DND-41 (cell line): Measurements from ENCODE around the gene PHYHIPL.

Source experiments
- ATAC-seq: fragments of 200-7000 bp; cut with Tn5 transposase; 3 replicates; pipeline ENCODE4 v1.9.1; 2021; ENCODE audit warnings: low read depth; ENCODE audit not compliant: insufficient read depth
- DNase-seq: peaks from one replicate; pipeline ENCODE4 v3.0.0-alpha.2; 2020
- H2AFZ ChIP-seq: 2 replicates; pipeline ENCODE4 v1.6.0; 2012; ENCODE audit warnings: low read depth, low read length
- H3K27ac ChIP-seq: 2 replicates; pipeline ENCODE4 v1.5.1; 2012; ENCODE audit warnings: low read length, inconsistent platforms
- H3K27me3 ChIP-seq: fragments of 200-600 bp; sonication (generic); 2 replicates; pipeline ENCODE4 v1.6.0; 2012; ENCODE audit warnings: low read length, mild to moderate bottlenecking, inconsistent platforms; ENCODE audit not compliant: insufficient read depth, poor library complexity
- H3K36me3 ChIP-seq: 2 replicates; pipeline ENCODE4 v1.5.1; 2012; ENCODE audit warnings: low read length, inconsistent platforms; ENCODE audit not compliant: insufficient read depth
- H3K4me1 ChIP-seq: 2 replicates; pipeline ENCODE4 v1.5.1; 2012; ENCODE audit warnings: mild to moderate bottlenecking, low read length; ENCODE audit not compliant: insufficient read depth
- H3K4me2 ChIP-seq: 2 replicates; pipeline ENCODE4 v1.6.0; 2012; ENCODE audit warnings: mild to moderate bottlenecking, moderate library complexity, low read length, inconsistent platforms; ENCODE audit not compliant: insufficient read depth
- H3K4me3 ChIP-seq, 2 experiments: fragments of 200-600 bp in 1 of 2; shearing (Covaris generic) in 1 of 2; 2 replicates each; pipeline ENCODE4 v1.5.1; 2012 to 2016; ENCODE audit warnings: inconsistent platforms in 2 of 2, low read length in 2 of 2, mild to moderate bottlenecking in 2 of 2, low read depth in 1 of 2, moderate library complexity in 1 of 2
- H3K79me2 ChIP-seq: 2 replicates; pipeline ENCODE4 v1.6.0; 2012; ENCODE audit warnings: low read length, inconsistent platforms; ENCODE audit not compliant: insufficient read depth
- H3K9ac ChIP-seq: 2 replicates; pipeline ENCODE4 v1.6.0; 2012; ENCODE audit warnings: low read depth, mild to moderate bottlenecking, inconsistent platforms, low read length, moderate library complexity
- H3K9me3 ChIP-seq: 2 replicates; pipeline ENCODE4 v1.5.1; 2012; ENCODE audit warnings: low read length, moderate library complexity, mild to moderate bottlenecking, inconsistent platforms; ENCODE audit not compliant: insufficient read depth, severe bottlenecking
- H4K20me1 ChIP-seq: 2 replicates; pipeline ENCODE4 v1.6.0; 2012; ENCODE audit warnings: low read length; ENCODE audit not compliant: insufficient read depth
- CTCF ChIP-seq: IDR thresholded peaks from 2 replicates; pipeline ENCODE4 v1.5.1; 2012; ENCODE audit warnings: borderline replicate concordance, low read length, moderate library complexity, mild to moderate bottlenecking; ENCODE audit not compliant: poor library complexity, severe bottlenecking; ENCODE audit errors: extremely low read depth
- EZH2 ChIP-seq: IDR thresholded peaks from 3 replicates; pipeline ENCODE4 v1.6.1; 2012; ENCODE audit warnings: borderline replicate concordance, low read depth, mild to moderate bottlenecking, moderate library complexity, low read length, inconsistent platforms; ENCODE audit not compliant: severe bottlenecking

The PHYHIPL gene

GRCh38 chr10:59276919-59277318, 100.5 kb downstream of the PHYHIPL start:
- no peak overlapping the region for H3K27ac ChIP-seq
- TF ChIP-seq EZH2 (no peak), CTCF (no peak)
- no peaks in the 10 kb centered on the region for H3K27me3 ChIP-seq
- no peaks in the 10 kb centered on the region for H3K4me1 ChIP-seq
- no peaks in the 10 kb centered on the region for H3K9me3 ChIP-seq
- H4K20me1 ChIP-seq, result no peaks in the 10 kb centered on the region
- H3K9ac ChIP-seq, result no peak overlapping the region
- ATAC-seq (no peak), DNase-seq (no peak)
- no peaks in the 10 kb centered on the region for H3K79me2 ChIP-seq
- no peak overlapping the region for H3K4me3 ChIP-seq
- H3K36me3 ChIP-seq, result no peaks in the 10 kb centered on the region
- no peak overlapping the region for H2AFZ ChIP-seq
- H3K4me2 ChIP-seq, result no peak overlapping the region

GRCh38 chr10:59279476-59279875, 103.0 kb downstream of the PHYHIPL start:
- Histone ChIP-seq H3K79me2 (no peaks in the 10 kb centered on the region), H2AFZ (no peak overlapping the region), H3K27ac (no peak overlapping the region), H3K9ac (no peak overlapping the region), H3K4me1 (no peaks in the 10 kb centered on the region), H3K4me3 (no peak overlapping the region), H3K27me3 (no peaks in the 10 kb centered on the region), H3K9me3 (no peaks in the 10 kb centered on the region), H4K20me1 (no peaks in the 10 kb centered on the region), H3K4me2 (no peak overlapping the region), H3K36me3 (no peaks in the 10 kb centered on the region)
- no peak for ATAC-seq
- DNase-seq, result no peak
- TF ChIP-seq EZH2 (no peak), CTCF (no peak)

- Histone ChIP-seq H3K9me3 (no peaks in the 10 kb centered on the region), H4K20me1 (no peaks in the 10 kb centered on the region), H2AFZ (no peak overlapping the region), H3K4me2 (no peak overlapping the region), H3K27me3 (no peaks in the 10 kb centered on the region), H3K79me2 (no peaks in the 10 kb centered on the region), H3K4me1 (no peaks in the 10 kb centered on the region), H3K4me3 (no peak overlapping the region), H3K27ac (no peak overlapping the region), H3K9ac (no peak overlapping the region), H3K36me3 (no peaks in the 10 kb centered on the region)
- no peak for DNase-seq
- no peak for TF ChIP-seq CTCF
- TF ChIP-seq EZH2, result no peak
- ATAC-seq, result no peak
Observed at GRCh38 chr10:59279991-59280505, 103.6 kb downstream of the PHYHIPL start.

GRCh38 chr10:59281861-59282260, 105.4 kb downstream of the PHYHIPL start:
- Histone ChIP-seq H2AFZ (no peak overlapping the region), H3K4me2 (no peak overlapping the region), H3K79me2 (no peaks in the 10 kb centered on the region), H3K4me1 (no peaks in the 10 kb centered on the region), H3K27ac (no peak overlapping the region), H4K20me1 (no peaks in the 10 kb centered on the region), H3K4me3 (no peak overlapping the region), H3K9me3 (no peaks in the 10 kb centered on the region), H3K36me3 (no peaks in the 10 kb centered on the region), H3K27me3 (no peaks in the 10 kb centered on the region), H3K9ac (no peak overlapping the region)
- TF ChIP-seq CTCF, result no peak
- no peak for DNase-seq
- ATAC-seq, result no peak
